Breast epithelium (tissue), 4 donors: Measurements from ENCODE around the gene GPR162. TPM values are rescaled to one million over a fixed set of nuclear protein-coding genes. Genes with fewer than 3 reads are reported as not detected.

Experiments used
- DNase-seq, 2 donors: peaks; one replicate each; pipeline ENCODE4 v3.0.0-alpha.2; 2019; ENCODE audit warnings: low spot score in 2 of 2
- H3K27ac ChIP-seq, 2 donors: fragments of 200-600 bp; sonication (generic) in 1 of 2; one replicate each; pipeline ENCODE4 v1.5.1; 2016 to 2019; ENCODE audit warnings: mild to moderate bottlenecking in 1 of 2
- H3K27me3 ChIP-seq, 2 donors: fragments of 200-600 bp; sonication (generic) in 1 of 2; one replicate each; pipeline versions ENCODE4 v1.5.1 to v1.6.0; 2017 to 2019; ENCODE audit warnings: control low read depth in 1 of 2, mild to moderate bottlenecking in 1 of 2
- H3K36me3 ChIP-seq: fragments of 200-600 bp; one replicate; pipeline ENCODE4 v1.5.1; 2019
- H3K4me1 ChIP-seq, 2 donors: fragments of 200-600 bp; sonication (generic); one replicate each; pipeline ENCODE4 v1.5.1; 2016 to 2019; ENCODE audit warnings: control low read depth in 1 of 2
- H3K4me3 ChIP-seq, 3 donors: fragments of 200-600 bp; sonication (generic); 1 replicate in 2 of 3; 2 replicates in 1 of 3; pipeline ENCODE4 v1.5.1; 2016 to 2019; ENCODE audit warnings: mild to moderate bottlenecking in 3 of 3, moderate library complexity in 2 of 3
- H3K9me3 ChIP-seq, 2 donors: fragments of 200-600 bp; sonication (generic) in 1 of 2; one replicate each; pipeline ENCODE4 v1.5.1; 2016 to 2019; ENCODE audit warnings: control low read depth in 1 of 2
- POLR2A ChIP-seq: fragments of 450-650 bp; IDR thresholded peaks from one replicate; pipeline ENCODE4 v1.6.1; 2016; ENCODE audit warnings: antibody characterized with exemption, mild to moderate bottlenecking, moderate library complexity
- POLR2AphosphoS5 ChIP-seq, 3 donors: sonication (generic); formaldehyde crosslinking; IDR thresholded peaks; one replicate each; pipeline ENCODE4 v1.6.1; 2017; ENCODE audit warnings: antibody characterized with exemption in 3 of 3
- intact Hi-C: fragments of 100-400 bp; cut with DNase I; formaldehyde crosslinking; loops from one replicate; pipeline ENCODE4 v1.15.1; 2023; ENCODE audit warnings: low total_unique reads
- total RNA-seq, 3 donors: library from RNA; depleted of rRNA; stranded (reverse); fragments of >200 nt; gene quantifications; one replicate each; pipeline ENCODE4 v1.1.0, GENCODE V29; 2016
- TF ChIP-seq, protein P1 (sequence below), 3 donors: fragments of 450-650 bp; IDR thresholded peaks; one replicate each; pipeline ENCODE4 v1.5.1; 2016 to 2017; ENCODE audit warnings: antibody characterized with exemption in 3 of 3, mild to moderate bottlenecking in 3 of 3, moderate library complexity in 3 of 3

The GPR162 gene
- total RNA-seq, 3 donors from 2014 or later = 2.6 to 4.2 (median 4.1) TPM

DNA sequence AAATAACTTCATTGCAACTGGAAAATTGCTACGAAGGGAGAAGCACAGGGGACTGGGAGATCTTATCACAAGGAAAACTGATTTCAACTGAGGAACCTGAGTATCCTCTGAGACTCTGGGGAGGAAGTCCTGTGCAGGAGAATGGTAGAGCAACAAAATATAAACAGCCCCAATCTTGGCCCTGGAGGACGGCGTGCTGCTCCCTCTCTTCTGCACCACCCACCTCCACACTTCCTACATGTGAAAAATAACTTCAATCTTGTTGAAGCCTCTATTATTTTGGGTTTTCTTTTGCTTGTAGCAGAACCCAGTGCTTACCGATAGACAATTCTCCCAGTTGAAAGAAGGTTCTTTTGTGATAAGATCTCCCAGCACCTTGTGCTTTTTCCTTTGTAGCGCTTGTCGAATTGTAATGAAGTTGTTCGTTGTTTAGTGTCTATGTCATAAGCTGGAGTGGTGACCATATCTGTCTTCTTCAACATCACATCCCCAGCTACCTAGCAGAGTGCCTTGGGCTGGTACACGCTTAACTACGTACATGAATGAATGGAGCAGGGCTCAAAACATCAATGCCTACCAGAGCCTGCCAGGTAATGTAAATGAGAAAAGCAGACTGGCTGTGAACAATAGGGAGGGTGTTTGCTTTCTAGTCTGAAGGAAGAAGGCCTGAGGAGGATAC lies 35.1 kb upstream of the GPR162 start:
- intact Hi-C loops = no loop called here
- no peak overlapping the region for H3K27ac ChIP-seq
- no peak for TF ChIP-seq POLR2A
- no peak for TF ChIP-seq POLR2AphosphoS5 (IDR thresholded peaks at IDR 0.05)
- TF ChIP-seq, protein P1, sequence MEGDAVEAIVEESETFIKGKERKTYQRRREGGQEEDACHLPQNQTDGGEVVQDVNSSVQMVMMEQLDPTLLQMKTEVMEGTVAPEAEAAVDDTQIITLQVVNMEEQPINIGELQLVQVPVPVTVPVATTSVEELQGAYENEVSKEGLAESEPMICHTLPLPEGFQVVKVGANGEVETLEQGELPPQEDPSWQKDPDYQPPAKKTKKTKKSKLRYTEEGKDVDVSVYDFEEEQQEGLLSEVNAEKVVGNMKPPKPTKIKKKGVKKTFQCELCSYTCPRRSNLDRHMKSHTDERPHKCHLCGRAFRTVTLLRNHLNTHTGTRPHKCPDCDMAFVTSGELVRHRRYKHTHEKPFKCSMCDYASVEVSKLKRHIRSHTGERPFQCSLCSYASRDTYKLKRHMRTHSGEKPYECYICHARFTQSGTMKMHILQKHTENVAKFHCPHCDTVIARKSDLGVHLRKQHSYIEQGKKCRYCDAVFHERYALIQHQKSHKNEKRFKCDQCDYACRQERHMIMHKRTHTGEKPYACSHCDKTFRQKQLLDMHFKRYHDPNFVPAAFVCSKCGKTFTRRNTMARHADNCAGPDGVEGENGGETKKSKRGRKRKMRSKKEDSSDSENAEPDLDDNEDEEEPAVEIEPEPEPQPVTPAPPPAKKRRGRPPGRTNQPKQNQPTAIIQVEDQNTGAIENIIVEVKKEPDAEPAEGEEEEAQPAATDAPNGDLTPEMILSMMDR (IDR thresholded peaks at IDR 0.05) = no peak
- DNase-seq = no peak
- no peaks in the 10 kb centered on the region for H3K27me3 ChIP-seq
- H3K9me3 ChIP-seq = no peaks in the 10 kb centered on the region
- no peaks in the 10 kb centered on the region for H3K4me1 ChIP-seq
- no peaks in the 10 kb centered on the region for H3K36me3 ChIP-seq
- H3K4me3 ChIP-seq = no peak overlapping the region

DNA sequence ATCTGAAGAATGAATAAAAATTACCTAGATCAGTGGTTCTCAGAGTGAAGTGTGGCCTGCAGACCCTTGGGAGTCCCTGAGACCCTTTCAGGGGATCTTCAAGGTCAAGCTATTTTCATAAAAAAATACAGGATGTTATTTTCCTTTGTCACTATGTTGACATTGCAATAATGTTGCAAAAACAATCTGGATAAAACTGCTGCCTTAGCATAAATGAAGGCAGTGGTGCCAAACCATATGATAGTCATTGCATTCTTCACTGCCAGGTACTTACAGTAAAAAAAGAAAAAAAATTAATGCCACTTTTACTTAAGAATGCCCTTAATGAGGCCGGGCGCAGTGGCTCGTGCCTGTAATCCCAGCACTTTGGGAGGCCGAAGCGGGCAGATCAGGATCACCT lies 34.3 kb upstream of the GPR162 start:
- Histone ChIP-seq H3K9me3 (no peaks in the 10 kb centered on the region), H3K36me3 (no peaks in the 10 kb centered on the region), H3K4me3 (no peak overlapping the region), H3K27ac (no peak overlapping the region), H3K27me3 (no peaks in the 10 kb centered on the region), H3K4me1 (no peaks in the 10 kb centered on the region)
- intact Hi-C loops = no loop called here
- DNase-seq = no peak
- no peak for TF ChIP-seq POLR2AphosphoS5 (IDR thresholded peaks at IDR 0.05)
- TF ChIP-seq, protein P1 (IDR thresholded peaks at IDR 0.05) = no peak
- TF ChIP-seq POLR2A = no peak

DNA sequence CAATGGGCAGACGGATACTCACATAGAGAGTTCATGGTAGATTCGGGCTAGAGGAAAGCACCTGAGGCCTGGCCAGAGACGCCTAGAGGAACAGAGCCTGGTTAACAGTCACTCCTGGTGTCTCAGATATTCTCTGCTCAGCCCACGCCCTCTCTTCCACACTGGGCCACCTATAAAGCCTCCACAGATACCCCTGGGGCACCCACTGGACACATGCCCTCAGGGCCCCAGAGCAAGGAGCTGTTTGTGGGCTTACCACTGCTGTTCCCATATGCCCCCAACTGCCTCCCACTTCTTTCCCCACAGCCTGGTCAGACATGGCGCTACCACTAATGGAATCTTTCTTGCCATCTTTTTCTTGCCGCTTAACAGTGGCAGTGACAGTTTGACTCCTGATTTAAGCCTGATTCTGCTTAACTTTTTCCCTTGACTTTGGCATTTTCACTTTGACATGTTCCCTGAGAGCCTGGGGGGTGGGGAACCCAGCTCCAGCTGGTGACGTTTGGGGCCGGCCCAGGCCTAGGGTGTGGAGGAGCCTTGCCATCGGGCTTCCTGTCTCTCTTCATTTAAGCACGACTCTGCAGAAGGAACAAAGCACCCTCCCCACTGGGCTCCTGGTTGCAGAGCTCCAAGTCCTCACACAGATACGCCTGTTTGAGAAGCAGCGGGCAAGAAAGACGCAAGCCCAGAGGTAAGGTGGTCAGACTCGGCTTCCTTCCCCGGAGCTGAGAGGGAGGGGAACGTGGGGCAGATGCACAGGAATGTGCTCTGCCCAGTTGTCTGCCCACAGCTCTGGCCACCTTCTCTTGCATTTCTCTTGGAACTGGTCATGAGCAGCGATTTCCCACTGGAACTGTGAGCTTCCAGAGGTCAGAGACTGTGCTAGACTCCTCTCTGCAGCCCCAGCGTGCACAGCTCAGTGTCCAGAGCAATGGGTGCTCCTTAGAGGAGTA lies 32.4 kb upstream of the GPR162 start, which contains the start of gene CD4:
Gene CD4 (plus strand): TSS at position 557 of the 953 bp plus-strand sequence. CDS start 10,611 bp downstream, outside the sequence.
- peak within 1 kb of the TSS; percentile 2 to 66 for H3K27ac ChIP-seq
- no peaks in the 10 kb centered on the region for H3K9me3 ChIP-seq
- no peaks in the 10 kb centered on the region for H3K4me1 ChIP-seq
- intact Hi-C loops = no loop called here
- no peaks in the 10 kb centered on the region for H3K27me3 ChIP-seq
- peak within 1 kb of the TSS; percentile 30 to 44 (median 32) for H3K4me3 ChIP-seq
- no peaks in the 10 kb centered on the region for H3K36me3 ChIP-seq
- DNase-seq = no peak
- TF ChIP-seq POLR2AphosphoS5 (IDR thresholded peaks at IDR 0.05) (no peak), POLR2A (no peak)
- TF ChIP-seq, protein P1 (IDR thresholded peaks at IDR 0.05) = no peak

DNA sequence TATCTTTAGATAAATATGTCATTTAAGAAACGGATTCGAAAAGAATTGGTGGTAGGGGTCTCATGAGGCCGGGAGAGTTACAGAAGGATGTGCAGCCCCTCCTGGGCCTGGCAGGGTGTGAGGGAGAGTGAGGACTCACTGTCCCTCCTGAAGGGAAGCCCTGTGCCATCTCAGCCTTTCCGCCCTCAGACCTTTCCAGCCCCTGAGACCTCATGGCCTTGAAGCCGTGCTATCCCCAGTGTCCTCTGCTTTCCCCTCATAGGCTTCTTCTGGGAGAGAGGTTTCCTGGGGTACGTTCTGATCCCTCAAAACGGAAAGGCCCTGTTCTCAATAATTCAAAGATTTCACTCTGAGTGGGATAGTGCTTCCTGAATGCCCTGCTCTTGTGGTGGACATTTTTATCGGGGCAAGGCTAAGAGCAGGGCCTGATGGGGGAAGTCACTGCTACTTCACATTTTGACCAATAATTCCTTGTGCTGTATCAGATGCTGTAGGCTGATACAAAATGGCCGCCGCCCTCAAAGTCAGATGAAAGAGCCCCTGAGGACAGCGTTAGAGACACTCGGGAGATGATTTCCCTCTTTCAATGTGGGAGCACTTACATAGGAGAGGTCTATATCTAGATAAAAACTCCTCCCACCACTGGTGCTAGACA lies 31.0 kb upstream of the GPR162 start:
- H3K27me3 ChIP-seq = no peaks in the 10 kb centered on the region
- H3K27ac ChIP-seq = no peak overlapping the region
- H3K4me1 ChIP-seq = no peaks in the 10 kb centered on the region
- intact Hi-C loops = no loop called here
- no peak for TF ChIP-seq POLR2AphosphoS5 (IDR thresholded peaks at IDR 0.05)
- peak overlapping the region in 1 of 3 donors; percentile 30 for H3K4me3 ChIP-seq
- DNase-seq = no peak
- no peaks in the 10 kb centered on the region for H3K9me3 ChIP-seq
- H3K36me3 ChIP-seq = no peaks in the 10 kb centered on the region

DNA sequence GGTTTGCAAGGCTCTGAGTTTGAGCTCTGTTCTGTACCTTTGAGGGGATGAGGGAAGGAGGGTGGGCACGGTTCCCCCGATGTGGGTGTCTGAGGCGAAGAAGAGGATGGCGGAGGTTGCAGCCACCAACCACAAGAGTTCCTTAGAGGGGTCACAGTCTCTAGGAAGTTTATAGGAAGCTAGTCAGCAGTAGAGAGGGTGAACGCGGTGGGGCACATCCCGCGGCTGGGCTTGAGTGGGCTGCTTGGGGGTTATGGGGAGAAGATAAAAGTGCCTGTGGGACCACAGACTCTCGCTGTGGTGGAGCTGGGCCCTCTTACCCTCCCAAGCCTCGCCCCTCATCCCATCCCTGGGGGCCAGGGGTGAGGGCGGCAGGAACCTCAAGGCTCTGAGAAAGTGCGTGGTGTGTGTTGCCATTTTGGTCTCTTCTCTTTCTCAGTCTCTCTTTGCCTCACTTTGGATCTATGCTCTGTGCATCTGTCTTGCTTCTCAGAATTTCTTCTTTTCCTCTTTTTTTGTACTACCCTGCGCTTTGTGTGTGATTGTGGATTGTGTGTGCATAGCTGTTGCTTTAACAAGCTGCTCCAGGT lies 29.6 kb upstream of the GPR162 start:
- H3K4me1 ChIP-seq = no peaks in the 10 kb centered on the region
- H3K36me3 ChIP-seq = no peaks in the 10 kb centered on the region
- peak overlapping the region in 1 of 3 donors; percentile 7 for H3K4me3 ChIP-seq
- intact Hi-C loops = no loop called here
- H3K27ac ChIP-seq = no peak overlapping the region
- DNase-seq = no peak
- no peaks in the 10 kb centered on the region for H3K9me3 ChIP-seq
- TF ChIP-seq POLR2A = no peak
- no peak for TF ChIP-seq POLR2AphosphoS5 (IDR thresholded peaks at IDR 0.05)
- TF ChIP-seq, protein P1 (IDR thresholded peaks at IDR 0.05) = no peak
- H3K27me3 ChIP-seq = no peaks in the 10 kb centered on the region
